K562 (cell line): ENCODE results near the gene LY6G6D. TPM values are rescaled to one million over a fixed set of nuclear protein-coding genes. Genes with fewer than 3 reads are reported as not detected.

Source experiments
- BCLAF1 ChIP-seq, 2 experiments: fragments of 450-650 bp in 1 of 2; IDR thresholded peaks; 2 replicates each; pipeline ENCODE4 v1.6.1; 2011 to 2017; ENCODE audit warnings: low read depth in 2 of 2, antibody characterized with exemption in 1 of 2, borderline replicate concordance in 1 of 2, low read length in 1 of 2, mild to moderate bottlenecking in 1 of 2, mixed read lengths in 1 of 2; ENCODE audit not compliant: control insufficient read depth in 1 of 2
- DLX4 ChIP-seq: fragments of 250-450 bp; sonication (Bioruptor Pico); IDR thresholded peaks from 2 replicates; pipeline ENCODE4 v1.6.1; 2021; ENCODE audit warnings: mild to moderate bottlenecking
- MEF2D ChIP-seq: conservative IDR thresholded peaks from 2 replicates; pipeline ENCODE4 v1.6.1; 2016; ENCODE audit warnings: low read depth, missing genetic modification characterization, missing compliant biosample characterization
- PATZ1 ChIP-seq: fragments of 250-450 bp; sonication (Bioruptor Pico); IDR thresholded peaks from 2 replicates; pipeline ENCODE4 v1.5.0; 2020; ENCODE audit warnings: mild to moderate bottlenecking, borderline replicate concordance
- SNIP1 ChIP-seq: fragments of 450-650 bp; IDR thresholded peaks from 2 replicates; pipeline ENCODE4 v1.7.1; 2017; ENCODE audit warnings: low read depth, mild to moderate bottlenecking
- THRA ChIP-seq: fragments of 450-650 bp; IDR thresholded peaks from 2 replicates; pipeline ENCODE4 v1.6.1; 2017; ENCODE audit warnings: mild to moderate bottlenecking, moderate library complexity
- XRCC5 ChIP-seq: fragments of 200-400 bp; formaldehyde crosslinking; IDR thresholded peaks from 2 replicates; pipeline ENCODE4 v1.6.1; 2017; ENCODE audit warnings: low read depth, mild to moderate bottlenecking, low read length
- ZMIZ1 ChIP-seq, 2 experiments: fragments of 150-350 bp in 1 of 2; IDR thresholded peaks; 2 replicates each; pipeline ENCODE4 v1.6.1; 2012 to 2016; ENCODE audit warnings: low read depth in 2 of 2, low read length in 2 of 2, mild to moderate bottlenecking in 1 of 2, moderate library complexity in 1 of 2
- ZNF121 ChIP-seq: sonication (generic); formaldehyde crosslinking; conservative IDR thresholded peaks from 2 replicates; pipeline ENCODE4 v1.8.0; 2022; ENCODE audit warnings: missing genetic modification reagents
- ZNF232 ChIP-seq: sonication (generic); formaldehyde crosslinking; IDR thresholded peaks from 2 replicates; pipeline ENCODE4 v1.8.0; 2022; ENCODE audit warnings: mild to moderate bottlenecking, missing genetic modification reagents
- ZNF239 ChIP-seq: fragments of 250-450 bp; sonication (Bioruptor Pico); IDR thresholded peaks from 2 replicates; pipeline ENCODE4 v1.4.0; 2020; ENCODE audit warnings: mild to moderate bottlenecking
- ZNF282 ChIP-seq: sonication (generic); formaldehyde crosslinking; IDR thresholded peaks from 2 replicates; pipeline ENCODE4 v1.8.1; 2023; ENCODE audit warnings: missing genetic modification reagents
- ZNF512 ChIP-seq: IDR thresholded peaks from 2 replicates; pipeline ENCODE4 v1.6.1; 2016; ENCODE audit warnings: missing genetic modification characterization, missing compliant biosample characterization
- polyA plus RNA-seq, 8 experiments: library from polyadenylated mRNA; depleted of rRNA in 4 of 8; stranded (reverse) in 5 of 8; unstranded in 3 of 8; fragments of >200 nt; fragmentation: Nextera tagmentation in 2 of 8; fragmentation: Illumina TruSeq in 1 of 8; extraction: Ambion mirVana in 2 of 8; extraction: Trizol in 1 of 8; gene quantifications; 2 replicates each; pipeline versions ENCODE4 v1.2.1 to v1.2.3, GENCODE V29; 2011 to 2014; ENCODE audit warnings: inconsistent platforms in 1 of 8, missing spikeins in 1 of 8
- total RNA-seq, 7 experiments: library from RNA; depleted of rRNA in 6 of 7; stranded (reverse); fragments of >200 nt in 6 of 7; fragmentation: Illumina TruSeq in 2 of 7; extraction: Trizol in 2 of 7; gene quantifications; 2 replicates each; pipeline versions ENCODE4 v1.2.1 to v1.2.3, GENCODE V29; 2011 to 2021; ENCODE audit warnings: low replicate concordance in 1 of 7

The LY6G6D gene
- total and polyA plus RNA-seq, 9 of the 15 experiments (the other 6 are each of a cell fraction or from before 2014, with no cell fraction given), result 0.30 to 0.38 TPM; not detected in 7

GRCh38 chr6:31665501-31666336, 49.4 kb upstream of the LY6G6D start, which contains the start of gene CSNK2B (continued):
- TF ChIP-seq ZMIZ1 (IDR thresholded peaks at IDR 0.05; ENCODE audit: low read depth in 2 of 2, low read length in 2 of 2) (peak in 1 of 2 experiments; percentile 43; a peak in 2 of 4 replicates), MEF2D (no peak; the same call in 1 of the 2 replicates), ZNF282 (CRISPR knock-in tag) (no peak), ZNF232 (CRISPR knock-in tag) (peak; percentile 85; the same call in 1 of the 2 replicates), BCLAF1 (IDR thresholded peaks at IDR 0.05; ENCODE audit: borderline replicate concordance in 1 of 2, control insufficient read depth in 1 of 2, low read depth in 2 of 2, low read length in 1 of 2) (0 out of 4 replicates have a peak, but pooled peaks of 1 of the 2 experiments have one; percentile 87), DLX4 (CRISPR knock-in tag) (no peak), ZNF512 (no peak), ZNF121 (CRISPR knock-in tag) (no peak), THRA (no peak), XRCC5 (peak; percentile 24), SNIP1 (no peak), PATZ1 (0 out of 2 replicates have a peak, but pooled peaks have one; percentile 28), ZNF239 (no peak)
